ENCODE data around the gene CMTM8.
"Not testable (repeated sequence)": the region's sequence is repeated elsewhere in the genome, so short reads cannot be mapped to it uniquely, and the experiment has no call there.

The CMTM8 gene

DNA sequence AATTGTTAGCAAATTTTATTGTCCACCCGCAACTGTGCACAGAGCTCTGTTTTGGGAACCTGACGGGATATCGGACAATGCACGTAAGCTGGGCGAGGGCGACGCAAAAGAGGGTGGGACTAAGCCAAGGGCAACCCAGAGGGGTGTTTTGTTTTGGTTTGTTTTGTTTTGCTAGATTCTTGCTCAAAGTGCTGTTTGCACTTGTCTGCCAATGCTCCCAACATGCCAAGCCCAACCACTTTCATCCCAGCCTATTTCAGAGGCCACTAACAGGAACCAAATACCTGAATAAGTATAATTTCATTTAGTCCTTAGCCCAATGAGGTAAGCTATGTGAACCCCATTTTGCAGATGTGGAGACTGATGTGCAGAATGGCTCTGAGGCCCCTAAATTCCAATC is 143.4 kb downstream of the CMTM8 start:
- no peak for DNase-seq (ENCODE audit: low read depth)

GRCh38 chr3:32383136-32383711 is 144.7 kb downstream of the CMTM8 start:
- no peak for DNase-seq (ENCODE audit: low read depth)

- DNase-seq (ENCODE audit: low read depth), result peak; percentile 46
These were observed 146.5 kb downstream of the CMTM8 start for GRCh38 chr3:32384938-32385337.

- DNase-seq (ENCODE audit: low read depth), result no peak
These were observed 149.0 kb downstream of the CMTM8 start for GRCh38 chr3:32387512-32387911.

DNA sequence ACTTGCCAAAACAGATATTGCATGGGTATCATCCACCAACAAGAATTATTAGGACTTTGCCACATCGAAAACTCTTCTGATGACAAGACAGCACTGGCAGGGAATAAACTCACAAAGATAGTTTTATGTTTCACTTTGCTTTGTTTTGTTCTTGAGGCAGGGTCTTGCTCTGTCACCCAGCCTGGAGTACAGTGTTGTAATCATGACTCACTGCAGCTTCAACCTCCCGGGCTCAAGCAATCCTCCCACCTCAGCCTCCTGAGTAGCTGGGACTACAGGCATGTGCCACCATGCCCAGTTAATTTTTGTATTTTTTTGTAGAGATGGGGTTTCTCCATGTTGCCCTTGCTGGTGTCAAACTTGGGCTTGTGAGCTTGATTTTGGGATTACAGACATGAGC is 151.1 kb downstream of the CMTM8 start:
- DNase-seq (ENCODE audit: low read depth), result not testable (repeated sequence)

- DNase-seq (ENCODE audit: low read depth), result peak; percentile 37
These were observed 153.4 kb downstream of the CMTM8 start, which contains the start of gene CMTM7 for GRCh38 chr3:32391643-32392535. CMTM7 (plus strand) TSS chr3:32391853; CDS start chr3:32391907, 54 bp downstream.

- peak; percentile 45 for DNase-seq (ENCODE audit: low read depth)
These were observed 154.2 kb downstream of the CMTM8 start for GRCh38 chr3:32392536-32393302.

- DNase-seq (ENCODE audit: low read depth), result no peak
These were observed 157.0 kb downstream of the CMTM8 start for GRCh38 chr3:32395496-32395895.

DNA sequence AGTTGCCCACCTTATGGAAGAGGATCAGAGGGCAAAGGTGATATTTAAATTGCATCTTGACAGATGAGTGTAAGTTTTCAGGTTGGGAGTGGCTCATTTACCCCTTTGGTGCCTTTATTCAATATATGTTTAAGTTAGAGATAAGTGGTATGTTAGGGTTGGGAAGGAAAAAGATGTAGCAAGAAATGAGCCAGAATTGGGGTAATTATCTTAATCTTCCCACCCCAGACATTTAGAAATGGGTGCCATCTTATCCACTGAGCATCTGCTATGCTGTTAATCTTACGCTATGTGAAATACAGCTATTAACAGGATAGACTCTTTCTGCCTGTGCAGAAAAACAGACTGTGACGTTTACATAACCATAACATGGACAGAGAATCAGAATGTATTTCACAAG is 159.5 kb downstream of the CMTM8 start:
- DNase-seq (ENCODE audit: low read depth), result no peak

- no peak for DNase-seq (ENCODE audit: low read depth)
These were observed 160.1 kb downstream of the CMTM8 start for GRCh38 chr3:32398531-32398930.

GRCh38 chr3:32399030-32399620 is 160.6 kb downstream of the CMTM8 start:
- peak; percentile 50 for DNase-seq (ENCODE audit: low read depth)

- no peak for DNase-seq (ENCODE audit: low read depth)
These were observed 162.6 kb downstream of the CMTM8 start for GRCh38 chr3:32401126-32401525.

GRCh38 chr3:32401556-32402081 is 163.1 kb downstream of the CMTM8 start:
- DNase-seq (ENCODE audit: low read depth), result peak; percentile 53

DNA sequence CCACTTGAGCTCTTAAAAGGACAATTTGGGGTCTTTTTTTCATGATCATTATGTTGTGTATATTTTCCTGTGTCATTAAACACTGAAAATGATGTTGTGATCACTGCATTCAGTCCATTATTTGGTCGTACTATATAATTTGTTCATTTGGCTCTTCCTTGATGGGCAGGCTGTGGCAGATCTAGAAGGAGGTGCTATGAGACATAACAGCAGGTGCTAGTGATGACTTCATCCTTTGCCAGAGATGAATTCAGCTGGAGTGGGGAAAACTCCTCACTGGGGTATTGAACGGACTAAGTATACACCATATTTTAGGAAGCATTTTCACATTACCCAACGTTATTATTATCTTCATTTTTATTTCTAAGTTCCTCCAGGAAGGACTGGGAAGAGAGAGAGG is 165.2 kb downstream of the CMTM8 start:
- no peak for DNase-seq (ENCODE audit: low read depth)

DNA sequence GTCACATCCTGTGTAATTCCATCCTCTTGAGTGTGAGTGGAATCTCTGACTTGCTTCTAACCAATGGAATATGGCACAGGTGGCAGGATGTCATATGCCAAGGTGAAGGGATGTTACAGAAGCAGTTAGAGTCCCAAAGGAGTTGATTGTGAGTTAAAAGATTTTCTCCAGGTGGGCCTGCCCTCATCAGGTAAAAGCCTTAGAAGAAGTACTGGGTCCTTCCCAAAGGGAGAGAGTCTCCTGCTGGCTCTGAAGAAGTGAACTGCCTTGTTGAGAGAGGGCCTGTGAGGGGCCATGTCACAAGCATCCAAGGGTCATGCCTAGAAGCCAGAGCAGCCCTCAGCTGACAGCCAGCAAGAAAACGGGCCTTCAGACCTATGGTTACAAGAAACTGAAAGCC is 166.2 kb downstream of the CMTM8 start:
- no peak for DNase-seq (ENCODE audit: low read depth)

DNA sequence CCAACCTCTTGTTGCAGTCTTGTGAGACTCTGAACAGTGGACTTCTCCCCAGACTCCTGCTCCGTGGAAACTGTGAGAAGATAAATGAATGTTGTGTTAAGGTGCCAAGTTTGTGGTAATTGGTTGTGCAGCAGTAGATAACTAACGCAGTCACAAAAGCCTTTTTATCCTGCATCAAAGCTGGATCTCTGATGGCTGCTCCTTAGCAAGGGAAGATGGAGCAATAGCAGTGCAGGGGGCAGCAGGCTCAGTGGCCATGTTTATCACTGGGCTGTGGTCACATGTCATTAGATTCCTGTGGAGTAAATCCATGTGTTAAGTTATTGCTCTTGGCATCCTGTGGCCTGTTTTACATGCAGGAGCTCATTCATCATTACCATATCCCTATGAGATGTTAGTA is 166.7 kb downstream of the CMTM8 start:
- DNase-seq (ENCODE audit: low read depth), result peak; percentile 73

- DNase-seq (ENCODE audit: low read depth), result no peak
These were observed 167.3 kb downstream of the CMTM8 start for GRCh38 chr3:32405711-32406323.

GRCh38 chr3:32406486-32407408 is 168.3 kb downstream of the CMTM8 start:
- DNase-seq (ENCODE audit: low read depth), result no peak

DNA sequence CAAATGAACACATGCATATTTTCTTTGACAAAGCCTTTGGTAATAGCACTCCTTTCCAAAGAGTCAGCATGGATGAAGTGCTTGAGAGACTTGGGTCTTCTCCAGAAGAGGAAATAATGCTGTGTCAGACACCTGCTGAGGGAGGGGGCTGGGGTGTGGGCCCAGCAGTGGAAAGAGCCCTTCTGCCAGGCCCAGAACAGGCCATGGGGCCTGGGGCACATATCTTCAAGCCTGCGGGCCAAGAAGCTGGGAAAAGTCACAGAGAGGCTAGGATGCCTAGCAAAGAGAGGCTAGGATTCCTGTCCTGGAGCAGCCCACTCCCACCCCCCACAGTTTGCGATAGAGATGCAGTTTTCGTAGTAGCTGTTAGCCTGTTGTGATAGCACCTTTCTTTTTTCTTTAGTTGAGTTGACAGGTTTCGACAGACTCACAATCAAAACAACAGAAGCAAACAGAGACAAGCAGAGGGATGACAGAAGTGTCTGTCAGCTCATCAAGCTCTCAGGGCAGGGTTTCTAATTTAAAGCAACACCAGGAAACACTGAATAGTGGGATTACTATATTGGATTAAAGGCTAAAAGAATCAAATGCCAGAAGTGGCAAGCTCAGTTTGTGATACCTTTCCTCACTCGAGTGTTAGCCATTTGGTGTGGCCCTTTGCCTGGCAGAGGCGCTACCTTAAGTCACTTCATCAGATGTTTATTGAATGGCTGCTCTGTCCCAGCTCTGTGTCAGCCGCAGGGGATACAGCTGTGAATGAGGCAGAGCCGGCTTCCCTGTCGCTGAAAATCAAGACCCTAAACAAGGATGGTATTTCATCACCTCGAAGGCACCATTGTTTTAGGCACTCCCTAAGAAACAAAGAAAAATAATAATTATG is 172.1 kb downstream of the CMTM8 start:
- no peak for DNase-seq (ENCODE audit: low read depth)
